Measurements from ENCODE around the gene VPS45.

- TF ChIP-seq CTCF (IDR thresholded peaks at IDR 0.05) (no peak), POLR2A (IDR thresholded peaks at IDR 0.05) (no peak), EP300 (IDR thresholded peaks at IDR 0.05; ENCODE audit: low read depth) (no peak), POLR2AphosphoS5 (IDR thresholded peaks at IDR 0.05) (no peak)
Measured at GRCh38 chr1:150134537-150134936, 67.0 kb downstream of the VPS45 start.

Data from transverse colon (tissue), 4 donors.